Measurements from ENCODE around the gene SETBP1.

SETBP1 gene

DNA sequence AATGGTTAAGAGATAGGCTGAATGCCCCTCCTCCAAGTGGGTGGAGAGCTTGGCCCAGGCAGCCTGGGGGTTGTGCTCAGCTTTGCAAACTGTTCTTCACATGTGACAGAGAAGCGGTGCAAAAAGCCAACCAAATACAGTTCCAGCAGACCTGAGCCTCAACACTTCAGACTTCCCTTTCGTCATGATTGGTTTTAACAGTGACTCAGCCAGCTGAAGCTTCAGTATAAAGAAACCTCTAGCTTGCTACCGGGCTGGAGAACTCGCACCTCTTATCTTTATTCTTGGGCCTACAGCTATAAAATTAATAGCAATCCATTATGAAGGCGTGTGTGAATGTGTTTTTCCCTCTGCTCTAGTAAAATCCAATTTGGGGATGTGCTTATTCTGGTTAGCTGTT, 20.0 kb downstream of the SETBP1 start:
- Histone ChIP-seq H3K36me3 (ENCODE audit: control insufficient read depth, low read length) (peaks cover 15% of the 10 kb centered on the region), H3K27ac (ENCODE audit: low read depth, low read length) (no peak overlapping the region), H3K27me3 (ENCODE audit: control insufficient read depth, low read length) (no peaks in the 10 kb centered on the region), H3K9me2 (replicated peaks; ENCODE audit: control insufficient read depth, low read length) (no peaks in the 10 kb centered on the region), H3F3A (ENCODE audit: control insufficient read depth, insufficient read depth) (no peaks in the 10 kb centered on the region; the same call in 1 of the 2 replicates), H3K4me1 (ENCODE audit: control insufficient read depth, low read length) (peaks cover 50% of the 10 kb centered on the region), H3K4me3 (ENCODE audit: low read length) (no peak overlapping the region), H4K20me1 (ENCODE audit: control insufficient read depth, insufficient read depth, low read depth, low read length) (no peaks in the 10 kb centered on the region), H3K4me2 (ENCODE audit: low read length) (0 out of 2 replicates have a peak overlapping the region, but pooled peaks have one; percentile 14), H3K9me3 (ENCODE audit: control insufficient read depth, insufficient read depth, low read length) (no peaks in the 10 kb centered on the region), H3K79me2 (ENCODE audit: control insufficient read depth, low read length) (peaks cover 58% of the 10 kb centered on the region)
- TF ChIP-seq, protein P1, sequence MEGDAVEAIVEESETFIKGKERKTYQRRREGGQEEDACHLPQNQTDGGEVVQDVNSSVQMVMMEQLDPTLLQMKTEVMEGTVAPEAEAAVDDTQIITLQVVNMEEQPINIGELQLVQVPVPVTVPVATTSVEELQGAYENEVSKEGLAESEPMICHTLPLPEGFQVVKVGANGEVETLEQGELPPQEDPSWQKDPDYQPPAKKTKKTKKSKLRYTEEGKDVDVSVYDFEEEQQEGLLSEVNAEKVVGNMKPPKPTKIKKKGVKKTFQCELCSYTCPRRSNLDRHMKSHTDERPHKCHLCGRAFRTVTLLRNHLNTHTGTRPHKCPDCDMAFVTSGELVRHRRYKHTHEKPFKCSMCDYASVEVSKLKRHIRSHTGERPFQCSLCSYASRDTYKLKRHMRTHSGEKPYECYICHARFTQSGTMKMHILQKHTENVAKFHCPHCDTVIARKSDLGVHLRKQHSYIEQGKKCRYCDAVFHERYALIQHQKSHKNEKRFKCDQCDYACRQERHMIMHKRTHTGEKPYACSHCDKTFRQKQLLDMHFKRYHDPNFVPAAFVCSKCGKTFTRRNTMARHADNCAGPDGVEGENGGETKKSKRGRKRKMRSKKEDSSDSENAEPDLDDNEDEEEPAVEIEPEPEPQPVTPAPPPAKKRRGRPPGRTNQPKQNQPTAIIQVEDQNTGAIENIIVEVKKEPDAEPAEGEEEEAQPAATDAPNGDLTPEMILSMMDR (IDR thresholded peaks at IDR 0.05; ENCODE audit: low read depth, low read length, poor library complexity, severe bottlenecking): no peak
- TF ChIP-seq EZH2phosphoT487 (IDR thresholded peaks at IDR 0.05; ENCODE audit: borderline replicate concordance, low read length): no peak

DNA sequence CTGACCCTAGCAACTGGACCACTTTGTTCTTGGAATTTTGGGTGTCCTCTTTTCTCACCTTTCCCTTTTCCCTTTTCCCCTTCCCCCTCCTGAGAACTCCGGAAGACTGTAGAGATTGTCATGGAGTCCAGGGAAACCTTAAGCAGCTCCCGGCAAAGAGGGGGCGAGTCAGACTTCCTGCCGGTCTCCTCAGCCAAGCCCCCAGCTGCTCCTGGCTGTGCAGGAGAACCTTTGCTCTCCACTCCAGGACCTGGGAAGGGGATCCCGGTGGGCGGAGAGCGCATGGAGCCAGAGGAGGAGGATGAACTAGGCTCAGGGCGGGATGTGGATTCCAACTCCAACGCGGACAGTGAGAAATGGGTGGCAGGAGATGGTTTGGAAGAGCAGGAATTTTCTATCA, 20.5 kb downstream of the SETBP1 start:
- H3K9me2 ChIP-seq (replicated peaks; ENCODE audit: control insufficient read depth, low read length): no peaks in the 10 kb centered on the region
- TF ChIP-seq, protein P1 (IDR thresholded peaks at IDR 0.05; ENCODE audit: low read depth, low read length, poor library complexity, severe bottlenecking): no peak
- TF ChIP-seq EZH2phosphoT487 (IDR thresholded peaks at IDR 0.05; ENCODE audit: borderline replicate concordance, low read length): no peak
- peaks cover 54% of the 10 kb centered on the region for H3K79me2 ChIP-seq (ENCODE audit: control insufficient read depth, low read length)
- no peak overlapping the region for H3K4me2 ChIP-seq (ENCODE audit: low read length)
- peaks cover 17% of the 10 kb centered on the region for H3K36me3 ChIP-seq (ENCODE audit: control insufficient read depth, low read length)
- no peaks in the 10 kb centered on the region for H3K9me3 ChIP-seq (ENCODE audit: control insufficient read depth, insufficient read depth, low read length)
- no peaks in the 10 kb centered on the region; the same call in 1 of the 2 replicates for H3F3A ChIP-seq (ENCODE audit: control insufficient read depth, insufficient read depth)
- no peak overlapping the region for H3K4me3 ChIP-seq (ENCODE audit: low read length)
- H3K4me1 ChIP-seq (ENCODE audit: control insufficient read depth, low read length): peaks cover 50% of the 10 kb centered on the region
- H3K27me3 ChIP-seq (ENCODE audit: control insufficient read depth, low read length): no peaks in the 10 kb centered on the region
- H3K27ac ChIP-seq (ENCODE audit: low read depth, low read length): no peak overlapping the region
- no peaks in the 10 kb centered on the region for H4K20me1 ChIP-seq (ENCODE audit: control insufficient read depth, insufficient read depth, low read depth, low read length)

GRCh38 chr18:44702594-44702993, 21.9 kb downstream of the SETBP1 start:
- Histone ChIP-seq H3K4me1 (ENCODE audit: control insufficient read depth, low read length) (peaks cover 50% of the 10 kb centered on the region), H3K9me2 (replicated peaks; ENCODE audit: control insufficient read depth, low read length) (no peaks in the 10 kb centered on the region), H3K36me3 (ENCODE audit: control insufficient read depth, low read length) (peaks cover 17% of the 10 kb centered on the region), H3K27me3 (ENCODE audit: control insufficient read depth, low read length) (no peaks in the 10 kb centered on the region), H3K27ac (ENCODE audit: low read depth, low read length) (no peak overlapping the region), H4K20me1 (ENCODE audit: control insufficient read depth, insufficient read depth, low read depth, low read length) (no peaks in the 10 kb centered on the region), H3F3A (ENCODE audit: control insufficient read depth, insufficient read depth) (no peaks in the 10 kb centered on the region; the same call in 1 of the 2 replicates), H3K9me3 (ENCODE audit: control insufficient read depth, insufficient read depth, low read length) (no peaks in the 10 kb centered on the region), H3K4me3 (ENCODE audit: low read length) (no peak overlapping the region), H3K4me2 (ENCODE audit: low read length) (no peak overlapping the region), H3K79me2 (ENCODE audit: control insufficient read depth, low read length) (peaks cover 40% of the 10 kb centered on the region)
- no peak for TF ChIP-seq EZH2phosphoT487 (IDR thresholded peaks at IDR 0.05; ENCODE audit: borderline replicate concordance, low read length)
- TF ChIP-seq, protein P1 (IDR thresholded peaks at IDR 0.05; ENCODE audit: low read depth, low read length, poor library complexity, severe bottlenecking): no peak
